HL-60 (cell line): Measurements from ENCODE around the gene GLIS1.

Experiments
- DNase-seq, 2 experiments: peaks; one replicate each; pipeline ENCODE4 v3.0.0-alpha.2; 2010 to 2020; ENCODE audit warnings: low read depth in 1 of 2, low spot score in 1 of 2
- H3K27ac ChIP-seq: fragments of 250-450 bp; sonication (Bioruptor Pico); replicated peaks from 2 replicates; pipeline ENCODE4 v1.5.1; 2020; ENCODE audit warnings: mild to moderate bottlenecking, moderate library complexity
- H3K27me3 ChIP-seq: fragments of 250-450 bp; sonication (Bioruptor Pico); 2 replicates; pipeline ENCODE4 v1.5.1; 2021; ENCODE audit warnings: mild to moderate bottlenecking, moderate library complexity; ENCODE audit not compliant: insufficient read depth, poor library complexity, severe bottlenecking
- H3K4me3 ChIP-seq: replicated peaks from 2 replicates; pipeline ENCODE4 v1.5.1; 2011; ENCODE audit warnings: mild to moderate bottlenecking, control low read depth, low read length; ENCODE audit not compliant: insufficient read depth
- CTCF ChIP-seq: IDR thresholded peaks from one replicate; pipeline ENCODE4 v1.5.1; 2011; ENCODE audit warnings: low read length, control low read depth, inconsistent platforms; ENCODE audit not compliant: insufficient read depth
- GABPA ChIP-seq: IDR thresholded peaks from 2 replicates; pipeline ENCODE4 v1.6.1; 2012; ENCODE audit warnings: low read depth
- POLR2AphosphoS5 ChIP-seq: IDR thresholded peaks from 2 replicates; pipeline ENCODE4 v1.6.1; 2012; ENCODE audit warnings: low read depth
- REST ChIP-seq: IDR thresholded peaks from 2 replicates; pipeline ENCODE4 v1.6.1; 2012; ENCODE audit warnings: low read depth; ENCODE audit not compliant: insufficient replicate concordance
- SPI1 ChIP-seq: IDR thresholded peaks from 2 replicates; pipeline ENCODE4 v1.6.1; 2012; ENCODE audit warnings: low read depth, mild to moderate bottlenecking, borderline replicate concordance

The GLIS1 gene

GRCh38 chr1:53495633-53496345 lies 243.2 kb downstream of the GLIS1 start:
- no peaks in the 10 kb centered on the region for H3K27me3 ChIP-seq
- no peak for DNase-seq
- TF ChIP-seq SPI1 (no peak), CTCF (no peak)
- no peak overlapping the region for H3K27ac ChIP-seq
- H3K4me3 ChIP-seq = no peak overlapping the region

- no peak for DNase-seq
- Histone ChIP-seq H3K27me3 (peaks cover 6% of the 10 kb centered on the region), H3K27ac (no peak overlapping the region), H3K4me3 (no peak overlapping the region)
- no peak for TF ChIP-seq POLR2AphosphoS5
- TF ChIP-seq CTCF = no peak
- no peak for TF ChIP-seq REST
- TF ChIP-seq GABPA = no peak
- no peak for TF ChIP-seq SPI1
Observed at GRCh38 chr1:53490351-53490750, 248.6 kb downstream of the GLIS1 start.

- H3K4me3 ChIP-seq = no peak overlapping the region
- H3K27me3 ChIP-seq = peaks cover 8% of the 10 kb centered on the region
- H3K27ac ChIP-seq = no peak overlapping the region
- TF ChIP-seq POLR2AphosphoS5 = no peak
- no peak for TF ChIP-seq CTCF
- no peak for TF ChIP-seq SPI1
- no peak for TF ChIP-seq GABPA
- TF ChIP-seq REST = no peak
- no peak for DNase-seq
Observed at GRCh38 chr1:53486395-53487026, 252.5 kb downstream of the GLIS1 start.
